ENCODE data around the gene COG2. TPM values are rescaled to one million over a fixed set of nuclear protein-coding genes. Genes with fewer than 3 reads are reported as not detected.
"Not testable (repeated sequence)": the region's sequence is repeated elsewhere in the genome, so short reads cannot be mapped to it uniquely, and the experiment has no call there.

COG2 gene
- total RNA-seq, 1 experiment from 2014 or later: 20.1 TPM

DNA sequence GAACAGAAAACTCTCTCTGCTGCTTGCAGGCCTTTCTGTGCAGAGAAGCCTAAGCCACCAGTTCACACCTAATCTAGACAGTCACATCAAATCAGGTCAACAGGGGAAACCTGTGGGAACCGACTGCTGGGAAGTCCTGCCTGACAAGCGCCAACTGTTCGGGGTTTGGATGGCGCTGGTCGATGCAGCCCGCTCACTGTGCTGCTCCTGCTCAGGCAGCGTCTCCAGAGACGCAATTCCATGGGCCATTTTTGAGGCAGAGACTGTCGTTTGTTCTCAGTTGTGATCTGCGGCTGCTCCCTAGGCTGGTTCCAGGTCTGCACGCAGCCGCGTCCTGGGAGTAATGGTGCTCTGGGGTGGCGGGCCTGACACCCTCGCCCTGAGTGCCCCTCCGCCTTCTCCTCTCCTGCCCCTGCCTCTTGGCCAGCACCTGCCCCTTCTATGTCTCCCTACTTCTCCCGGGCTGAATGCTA is 70.2 kb downstream of the COG2 start:
- Histone ChIP-seq H3K27me3 (no peaks in the 10 kb centered on the region), H3K4me3 (no peak overlapping the region), H3K9me3 (0 out of 2 replicates have a peak, but pooled peaks cover 2% of the 10 kb centered on the region), H3K36me3 (no peaks in the 10 kb centered on the region)
- no peak for DNase-seq

DNA sequence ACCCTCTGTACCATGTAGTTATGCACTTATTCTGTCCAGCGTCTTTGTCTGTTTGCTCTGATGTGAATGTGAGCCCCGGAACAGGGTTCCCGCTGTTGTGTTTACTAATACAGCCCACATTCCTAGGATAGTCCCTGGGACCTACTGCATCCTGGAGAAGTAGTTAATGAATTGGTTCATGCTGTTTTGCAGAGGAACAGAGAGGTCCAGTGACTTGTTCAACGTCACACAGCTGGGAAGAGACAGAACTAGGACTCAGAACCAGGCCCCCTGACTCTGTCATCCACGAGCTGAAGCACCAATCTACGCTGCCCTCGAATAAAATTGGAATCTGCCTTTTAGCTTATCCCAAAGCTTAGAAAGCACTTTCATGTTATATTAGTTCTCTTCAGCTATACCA is 70.9 kb downstream of the COG2 start:
- Histone ChIP-seq H3K27me3 (no peaks in the 10 kb centered on the region), H3K9me3 (0 out of 2 replicates have a peak, but pooled peaks cover 2% of the 10 kb centered on the region), H3K36me3 (no peaks in the 10 kb centered on the region), H3K4me3 (no peak overlapping the region)
- DNase-seq: no peak

- no peak overlapping the region for H3K4me3 ChIP-seq
- no peak for DNase-seq
These were observed 71.2 kb downstream of the COG2 start for GRCh38 chr1:230713547-230713914.

GRCh38 chr1:230713915-230714764 is 71.9 kb downstream of the COG2 start, which contains the start of gene AGT:
Gene AGT (minus strand): TSS chr1:230714122. CDS start chr1:230710823, 3,299 bp downstream.
- DNase-seq: peak; percentile 86
- no peaks in the 10 kb centered on the region for H3K36me3 ChIP-seq
- no peak within 1 kb of the TSS for H3K4me3 ChIP-seq
- H3K27me3 ChIP-seq: no peaks in the 10 kb centered on the region
- H3K9me3 ChIP-seq: 0 out of 2 replicates have a peak, but pooled peaks cover 2% of the 10 kb centered on the region

More at GRCh38 chr1:230713547-230713914, 71.2 kb downstream of the COG2 start:
- H3K27me3 ChIP-seq: no peaks in the 10 kb centered on the region
- 0 out of 2 replicates have a peak, but pooled peaks cover 2% of the 10 kb centered on the region for H3K9me3 ChIP-seq
- H3K36me3 ChIP-seq: no peaks in the 10 kb centered on the region

DNA sequence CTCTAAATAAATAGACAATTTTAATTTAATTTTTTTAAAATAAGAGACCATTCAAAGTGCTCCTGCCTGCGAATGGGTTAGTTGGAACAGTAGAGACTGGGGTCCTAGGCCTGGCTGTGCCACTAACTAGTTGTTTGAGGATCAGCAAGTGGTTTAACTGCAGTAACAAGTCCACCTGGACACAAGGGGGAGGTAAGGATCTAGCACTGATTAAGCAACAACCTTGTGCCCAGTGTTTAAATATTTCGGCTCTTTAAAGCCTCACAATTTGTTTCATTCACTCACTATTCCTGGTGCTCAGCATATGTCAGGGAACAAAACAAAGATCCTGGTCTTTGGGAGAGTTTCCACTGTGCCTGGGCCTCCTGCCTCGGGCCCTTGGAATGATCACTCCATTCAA is 73.2 kb downstream of the COG2 start:
- Histone ChIP-seq H3K9me3 (0 out of 2 replicates have a peak, but pooled peaks cover 2% of the 10 kb centered on the region), H3K4me3 (no peak overlapping the region), H3K27me3 (no peaks in the 10 kb centered on the region), H3K36me3 (no peaks in the 10 kb centered on the region)
- no peak for DNase-seq

GRCh38 chr1:230716453-230716852 is 74.2 kb downstream of the COG2 start:
- not testable (repeated sequence) for H3K36me3 ChIP-seq, H3K9me3 ChIP-seq, H3K27me3 ChIP-seq, H3K4me3 ChIP-seq, DNase-seq

DNA sequence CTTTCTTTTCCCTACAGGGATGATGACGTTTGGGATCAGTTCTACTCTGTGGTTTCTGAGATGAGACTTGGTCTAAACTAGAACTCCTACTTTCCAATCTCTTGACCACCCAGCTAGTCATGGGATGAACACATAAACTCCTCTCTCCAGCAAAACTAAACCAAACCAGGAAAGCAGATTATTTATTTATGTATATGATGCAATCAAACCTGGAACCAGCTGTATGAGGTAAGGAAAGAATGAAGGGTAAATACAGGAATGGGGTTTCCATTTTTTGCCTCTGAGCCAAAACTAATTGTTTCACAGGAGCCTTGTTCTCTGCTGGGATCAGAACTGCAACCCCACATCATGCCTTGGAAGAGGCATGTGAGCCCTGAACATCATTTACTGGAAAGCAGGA is 75.0 kb downstream of the COG2 start:
- Histone ChIP-seq H3K4me3 (no peak overlapping the region), H3K27me3 (no peaks in the 10 kb centered on the region), H3K36me3 (no peaks in the 10 kb centered on the region), H3K9me3 (0 out of 2 replicates have a peak, but pooled peaks cover 2% of the 10 kb centered on the region)
- no peak for DNase-seq

- H3K27me3 ChIP-seq, H3K9me3 ChIP-seq, H3K4me3 ChIP-seq, H3K36me3 ChIP-seq, DNase-seq: not testable (repeated sequence)
These were observed 79.7 kb downstream of the COG2 start for GRCh38 chr1:230721849-230722522.

- H3K36me3 ChIP-seq: no peaks in the 10 kb centered on the region
- DNase-seq: no peak
These were observed 83.2 kb downstream of the COG2 start for GRCh38 chr1:230725256-230726012.

GRCh38 chr1:230728710-230729392 is 86.6 kb downstream of the COG2 start:
- Histone ChIP-seq H3K36me3 (no peaks in the 10 kb centered on the region), H3K4me3 (no peak overlapping the region), H3K27me3 (peaks cover 4% of the 10 kb centered on the region; the same call in 1 of the 2 replicates), H3K9me3 (0 out of 2 replicates have a peak, but pooled peaks cover 2% of the 10 kb centered on the region)
- no peak for DNase-seq

More at GRCh38 chr1:230725256-230726012, 83.2 kb downstream of the COG2 start:
- Histone ChIP-seq H3K9me3 (0 out of 2 replicates have a peak, but pooled peaks cover 2% of the 10 kb centered on the region), H3K27me3 (peaks cover 4% of the 10 kb centered on the region; the same call in 1 of the 2 replicates), H3K4me3 (no peak overlapping the region)

- DNase-seq: no peak
- Histone ChIP-seq H3K9me3 (0 out of 2 replicates have a peak, but pooled peaks cover 2% of the 10 kb centered on the region), H3K36me3 (no peaks in the 10 kb centered on the region), H3K4me3 (no peak overlapping the region), H3K27me3 (peaks cover 4% of the 10 kb centered on the region; the same call in 1 of the 2 replicates)
These were observed 88.7 kb downstream of the COG2 start for GRCh38 chr1:230730977-230731376.

DNA sequence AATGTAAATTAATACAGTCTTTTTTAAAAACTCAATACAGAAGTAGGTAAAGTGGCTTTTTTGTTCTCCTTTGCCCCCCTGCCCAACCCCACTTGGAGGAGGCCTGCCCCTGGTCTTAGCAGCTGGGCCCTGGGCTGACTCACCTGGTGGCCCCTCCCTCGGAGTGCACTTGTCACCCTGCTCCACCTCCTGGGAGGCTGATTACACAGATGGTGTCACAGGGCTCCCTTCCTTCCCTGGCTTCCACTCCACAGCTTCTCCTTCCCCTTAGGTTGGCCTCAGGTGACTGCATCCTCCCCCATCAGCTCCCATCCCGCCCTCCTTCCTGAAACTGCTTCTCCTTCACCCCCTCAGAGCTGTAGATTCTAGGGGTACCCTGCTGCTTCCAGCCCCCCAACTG is 93.2 kb downstream of the COG2 start:
- H3K4me3 ChIP-seq: no peak overlapping the region
- no peaks in the 10 kb centered on the region for H3K27me3 ChIP-seq
- no peaks in the 10 kb centered on the region for H3K9me3 ChIP-seq
- H3K36me3 ChIP-seq: no peaks in the 10 kb centered on the region; the same call in 1 of the 2 replicates
- no peak for DNase-seq

DNA sequence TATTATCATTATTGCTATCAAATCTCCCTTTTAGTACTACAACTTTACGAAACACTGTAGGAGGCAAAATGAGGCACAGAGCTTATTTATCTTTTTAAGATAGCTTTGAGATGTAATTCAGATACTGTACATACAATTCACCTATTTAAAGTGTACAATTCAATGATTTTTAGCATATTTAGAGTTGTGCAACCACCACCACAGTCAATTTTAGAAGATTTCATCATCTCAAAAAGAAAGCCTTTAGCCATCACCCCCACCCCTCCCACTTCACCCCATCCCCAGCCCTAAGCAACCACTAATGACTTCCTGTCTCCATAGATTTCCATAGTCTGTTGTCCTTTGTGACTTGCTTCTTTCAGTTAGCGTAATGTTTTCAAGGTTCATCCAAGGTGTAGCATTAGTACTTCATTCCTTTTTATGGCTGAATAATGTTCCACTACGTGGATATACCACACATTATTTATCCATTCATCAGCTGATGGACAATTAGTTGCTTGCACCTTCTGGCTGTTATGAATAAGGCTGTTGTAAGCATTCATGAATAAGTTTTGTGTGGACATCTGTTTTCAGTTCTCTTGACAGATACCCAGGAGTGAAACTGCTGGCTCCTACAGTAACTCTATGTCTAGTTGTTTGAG is 95.5 kb downstream of the COG2 start:
- H3K36me3 ChIP-seq: no peaks in the 10 kb centered on the region; the same call in 1 of the 2 replicates
- no peaks in the 10 kb centered on the region for H3K9me3 ChIP-seq
- no peak for DNase-seq
- H3K4me3 ChIP-seq: no peak overlapping the region
- no peaks in the 10 kb centered on the region for H3K27me3 ChIP-seq

DNA sequence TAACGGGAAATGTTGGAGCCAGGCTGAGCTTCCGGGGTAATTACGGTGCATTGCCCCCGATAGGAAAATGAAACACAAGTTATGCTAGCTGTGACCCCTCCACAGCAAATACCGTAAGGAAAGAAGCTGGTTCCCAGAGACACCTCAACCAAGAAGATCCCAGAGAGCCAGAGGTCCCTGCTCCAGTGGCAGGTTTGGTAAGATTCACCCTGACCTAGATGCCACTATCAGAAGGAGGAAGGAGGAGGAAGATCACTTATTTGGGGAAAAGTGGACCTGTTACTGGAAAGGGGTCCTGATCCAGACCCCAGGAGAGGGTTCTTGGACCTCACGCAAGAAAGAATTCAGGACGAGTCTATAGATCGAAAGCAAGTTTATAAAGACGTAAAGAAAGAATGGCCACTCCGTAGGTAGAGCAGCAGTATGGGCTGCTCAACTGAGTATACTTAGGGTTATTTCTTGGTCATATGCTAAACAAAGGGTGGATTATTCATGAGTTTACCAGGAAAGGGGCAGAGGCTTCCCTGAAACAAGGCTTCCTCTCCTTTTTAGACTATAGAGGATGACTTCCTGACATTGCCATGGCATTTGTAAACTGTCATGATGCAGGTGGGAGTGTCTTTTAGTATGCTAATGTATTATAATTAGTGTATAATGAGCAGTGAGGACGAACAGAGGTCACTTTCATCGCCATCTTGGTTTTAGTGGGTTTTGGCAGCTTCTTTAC is 97.4 kb downstream of the COG2 start:
- DNase-seq: no peak
- H3K4me3 ChIP-seq: no peak overlapping the region
- no peaks in the 10 kb centered on the region; the same call in 1 of the 2 replicates for H3K36me3 ChIP-seq
- H3K27me3 ChIP-seq: no peaks in the 10 kb centered on the region
- H3K9me3 ChIP-seq: no peaks in the 10 kb centered on the region
